ENCODE measurements around the gene PITPNM3. TPM values are rescaled to one million over a fixed set of nuclear protein-coding genes. Genes with fewer than 3 reads are reported as not detected.
A peak's percentile ranks its signal among the peaks of the same experiment; 100 is the strongest.

PITPNM3 gene
- total RNA-seq, 1 experiment from 2014 or later, result 0.44 TPM

- DNase-seq (ENCODE audit: low read depth, low spot score) (no peak), ATAC-seq (peak; percentile 67; the same call in 1 of the 2 replicates)
- in situ Hi-C loops (cut with HindIII; ENCODE audit: low pct_unique_long_range_greater_than_20kb, low sequenced_read_pairs) (no loop called here), intact Hi-C loops (cut with micrococcal nuclease; ENCODE audit: unreplicated experiment) (no loop called here)
- BruUV-seq (replicated peaks), result no TSS peak
- Histone ChIP-seq H3K36me3 (ENCODE audit: control insufficient read depth, insufficient read depth, low read length) (no peaks in the 10 kb centered on the region), H3K9me3 (ENCODE audit: control insufficient read depth, insufficient read depth, low read depth, low read length) (no peaks in the 10 kb centered on the region), H3K27ac (ENCODE audit: low read length) (no peak overlapping the region), H3K4me3 (ENCODE audit: low read depth in 2 of 2, low read length in 2 of 2) (no peak overlapping the region), H3K4me1 (ENCODE audit: control insufficient read depth, insufficient read depth, low read length) (no peaks in the 10 kb centered on the region), H3K27me3 (ENCODE audit: control insufficient read depth, insufficient read depth, low read length) (no peaks in the 10 kb centered on the region)
- CTCF ChIA-PET, result no interaction called here
- POLR2A ChIA-PET, result no interaction called here
- TF ChIP-seq CTCF (IDR thresholded peaks at IDR 0.05) (peak; percentile 71), REST (IDR thresholded peaks at IDR 0.05; ENCODE audit: insufficient read depth in 1 of 2, low read depth in 2 of 2, low read length in 1 of 2) (no peak)
Observed at GRCh38 chr17:6420173-6420641, 136.1 kb downstream of the PITPNM3 start.

DNA sequence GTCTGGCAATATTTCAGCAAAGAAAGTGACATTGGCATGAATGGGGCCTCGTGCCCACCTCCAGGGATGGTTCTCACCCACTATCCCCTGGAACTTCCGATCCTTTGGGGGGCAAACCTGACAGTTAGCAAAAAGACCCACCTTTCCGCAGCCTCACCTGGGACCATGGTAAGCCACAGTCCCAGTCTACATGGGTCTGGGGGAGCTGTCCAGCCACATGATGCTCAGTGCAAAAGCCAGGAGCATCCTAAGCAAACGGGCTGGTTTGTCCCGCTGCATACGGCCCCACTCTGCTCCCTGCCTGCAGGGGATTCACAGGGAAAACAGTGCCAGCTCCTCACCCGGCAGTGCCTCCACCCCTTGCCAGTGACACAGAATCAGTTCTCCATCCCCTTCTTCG lies 140.7 kb downstream of the PITPNM3 start:
- TF ChIP-seq TCF7L2 (IDR thresholded peaks at IDR 0.05; ENCODE audit: low read depth, low read length) (no peak), POLR2AphosphoS5 (IDR thresholded peaks at IDR 0.05; ENCODE audit: low read depth, low read length) (no peak), CTCF (IDR thresholded peaks at IDR 0.05) (no peak), SIN3A (IDR thresholded peaks at IDR 0.05; ENCODE audit: borderline replicate concordance, insufficient read depth, low read depth, low read length) (no peak), REST (IDR thresholded peaks at IDR 0.05; ENCODE audit: insufficient read depth in 1 of 2, low read depth in 2 of 2, low read length in 1 of 2) (no peak)
- ATAC-seq (no peak), DNase-seq (ENCODE audit: low read depth, low spot score) (no peak)
- POLR2A ChIA-PET, result no interaction called here
- no peaks in the 10 kb centered on the region for H3K36me3 ChIP-seq (ENCODE audit: control insufficient read depth, insufficient read depth, low read length)
- H3K4me3 ChIP-seq (ENCODE audit: low read depth in 2 of 2, low read length in 2 of 2), result no peak overlapping the region
- in situ Hi-C loops (cut with HindIII; ENCODE audit: low pct_unique_long_range_greater_than_20kb, low sequenced_read_pairs) (no loop called here), intact Hi-C loops (cut with micrococcal nuclease; ENCODE audit: unreplicated experiment) (no loop called here)
- BruUV-seq (replicated peaks), result no TSS peak
- no peaks in the 10 kb centered on the region for H3K9me3 ChIP-seq (ENCODE audit: control insufficient read depth, insufficient read depth, low read depth, low read length)
- H3K4me1 ChIP-seq (ENCODE audit: control insufficient read depth, insufficient read depth, low read length), result no peaks in the 10 kb centered on the region
- no peaks in the 10 kb centered on the region for H3K27me3 ChIP-seq (ENCODE audit: control insufficient read depth, insufficient read depth, low read length)
- no peak overlapping the region for H3K27ac ChIP-seq (ENCODE audit: low read length)
- CTCF ChIA-PET, result no interaction called here
